Neural progenitor cell (in vitro differentiated cells): ENCODE results near the gene UBR3. TPM values are rescaled to one million over a fixed set of nuclear protein-coding genes. Genes with fewer than 3 reads are reported as not detected.

ENCODE experiments used
- DNase-seq: peaks from one replicate; pipeline ENCODE4 v3.0.0-alpha.2; 2016; ENCODE audit warnings: low spot score
- H2AFZ ChIP-seq: fragments of 200-600 bp; sonication (generic); replicated peaks from 2 replicates; pipeline ENCODE4 v1.6.1; 2016; ENCODE audit warnings: antibody characterized with exemption
- H3F3A ChIP-seq: fragments of 200-600 bp; sonication (generic); 2 replicates; pipeline ENCODE4 v1.6.1; 2016; ENCODE audit warnings: antibody characterized with exemption, low read depth
- H3K27ac ChIP-seq: fragments of 200-600 bp; sonication (generic); 2 replicates; pipeline ENCODE4 v1.5.1; 2016; ENCODE audit warnings: mild to moderate bottlenecking
- H3K27me3 ChIP-seq: fragments of 200-600 bp; sonication (generic); 2 replicates; pipeline ENCODE4 v1.6.1; 2016; ENCODE audit warnings: mild to moderate bottlenecking, moderate library complexity
- H3K36me3 ChIP-seq: fragments of 200-600 bp; sonication (generic); 2 replicates; pipeline ENCODE4 v1.5.1; 2016
- H3K4me1 ChIP-seq: fragments of 200-600 bp; sonication (generic); 2 replicates; pipeline ENCODE4 v1.6.1; 2016; ENCODE audit warnings: mixed run types
- H3K4me2 ChIP-seq: fragments of 200-600 bp; sonication (generic); 2 replicates; pipeline ENCODE4 v1.6.1; 2016
- H3K4me3 ChIP-seq: fragments of 200-600 bp; sonication (generic); 2 replicates; pipeline ENCODE4 v1.5.1; 2016
- H3K79me2 ChIP-seq: fragments of 200-600 bp; sonication (generic); 2 replicates; pipeline ENCODE4 v1.6.1; 2016; ENCODE audit warnings: low read depth
- H3K9ac ChIP-seq: fragments of 200-600 bp; sonication (generic); 2 replicates; pipeline ENCODE4 v1.6.1; 2016
- H3K9me3 ChIP-seq: fragments of 200-600 bp; sonication (generic); 2 replicates; pipeline ENCODE4 v1.5.1; 2016; ENCODE audit warnings: low read depth
- H4K20me1 ChIP-seq: fragments of 200-600 bp; sonication (generic); 2 replicates; pipeline ENCODE4 v1.6.1; 2016; ENCODE audit warnings: low read depth
- H3K27ac Mint-ChIP-seq: 3 replicates; pipeline ENCODE4 v1.8.0; 2021; ENCODE audit warnings: mixed read lengths
- H3K27me3 Mint-ChIP-seq: 2 replicates; pipeline ENCODE4 v1.8.0; 2022; ENCODE audit warnings: low read depth, mild to moderate bottlenecking, inconsistent platforms, moderate library complexity, mixed read lengths; ENCODE audit not compliant: insufficient read depth
- H3K36me3 Mint-ChIP-seq: 3 replicates; pipeline ENCODE4 v1.8.0; 2021; ENCODE audit warnings: mixed read lengths
- H3K4me1 Mint-ChIP-seq: 3 replicates; pipeline ENCODE4 v1.8.0; 2021; ENCODE audit warnings: mixed read lengths
- H3K4me3 Mint-ChIP-seq: 3 replicates; pipeline ENCODE4 v1.8.0; 2021; ENCODE audit warnings: mild to moderate bottlenecking, moderate library complexity, mixed read lengths
- H3K9me3 Mint-ChIP-seq: 3 replicates; pipeline ENCODE4 v1.8.0; 2020; ENCODE audit warnings: mixed read lengths
- EZH2 ChIP-seq: fragments of 200-600 bp; sonication (generic); IDR thresholded peaks from 2 replicates; pipeline ENCODE4 v1.6.1; 2017; ENCODE audit warnings: antibody characterized with exemption, mild to moderate bottlenecking, moderate library complexity
- EZH2phosphoT487 ChIP-seq: fragments of 200-600 bp; sonication (generic); IDR thresholded peaks from 2 replicates; pipeline ENCODE4 v1.6.1; 2017; ENCODE audit warnings: antibody characterized with exemption
- total RNA-seq: library from RNA; depleted of rRNA; stranded (reverse); fragments of >200 nt; gene quantifications from 2 replicates; pipeline ENCODE4 v1.2.3, GENCODE V29; 2015; ENCODE audit warnings: low replicate concordance
- TF ChIP-seq, protein P1 (sequence below): fragments of 200-600 bp; sonication (generic); IDR thresholded peaks from 2 replicates; pipeline ENCODE4 v1.5.1; 2017; ENCODE audit warnings: antibody characterized with exemption, mild to moderate bottlenecking

Gene UBR3
- total RNA-seq, 1 donor from 2014 or later = 31.7 TPM

DNA sequence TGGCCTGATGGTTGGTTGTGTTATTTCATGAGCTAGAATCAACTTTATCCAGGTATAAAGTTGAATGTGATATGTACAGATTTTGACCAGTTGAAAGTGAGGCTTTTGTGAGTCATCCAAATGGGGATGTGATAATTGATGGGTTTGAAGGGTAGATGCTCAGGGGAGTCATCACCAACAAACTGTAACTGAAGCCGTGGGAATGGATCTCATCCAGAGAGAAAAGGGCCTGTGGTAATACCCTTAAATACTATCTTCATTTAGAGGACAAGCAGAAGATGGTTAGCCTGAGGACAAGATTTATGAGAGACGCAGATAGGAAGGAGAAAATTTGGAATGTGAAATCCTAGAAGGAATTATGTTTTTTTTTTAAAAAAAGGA, 260.1 kb downstream of the UBR3 start:
- no peaks in the 10 kb centered on the region for H3K79me2 ChIP-seq
- no peak overlapping the region for H3K27ac ChIP-seq
- H3K9me3 Mint-ChIP-seq = peaks cover 4% of the 10 kb centered on the region
- H3K4me2 ChIP-seq = no peak overlapping the region
- H4K20me1 ChIP-seq = no peaks in the 10 kb centered on the region
- no peaks in the 10 kb centered on the region for H3K36me3 Mint-ChIP-seq
- H3F3A ChIP-seq = no peaks in the 10 kb centered on the region
- no peak for DNase-seq
- no peak overlapping the region for H3K27ac Mint-ChIP-seq
- no peak overlapping the region for H3K4me3 Mint-ChIP-seq
- peaks cover 13% of the 10 kb centered on the region for H3K4me1 ChIP-seq
- H3K27me3 ChIP-seq = no peaks in the 10 kb centered on the region
- TF ChIP-seq EZH2phosphoT487 (no peak), EZH2 (no peak)
- TF ChIP-seq, protein P1, sequence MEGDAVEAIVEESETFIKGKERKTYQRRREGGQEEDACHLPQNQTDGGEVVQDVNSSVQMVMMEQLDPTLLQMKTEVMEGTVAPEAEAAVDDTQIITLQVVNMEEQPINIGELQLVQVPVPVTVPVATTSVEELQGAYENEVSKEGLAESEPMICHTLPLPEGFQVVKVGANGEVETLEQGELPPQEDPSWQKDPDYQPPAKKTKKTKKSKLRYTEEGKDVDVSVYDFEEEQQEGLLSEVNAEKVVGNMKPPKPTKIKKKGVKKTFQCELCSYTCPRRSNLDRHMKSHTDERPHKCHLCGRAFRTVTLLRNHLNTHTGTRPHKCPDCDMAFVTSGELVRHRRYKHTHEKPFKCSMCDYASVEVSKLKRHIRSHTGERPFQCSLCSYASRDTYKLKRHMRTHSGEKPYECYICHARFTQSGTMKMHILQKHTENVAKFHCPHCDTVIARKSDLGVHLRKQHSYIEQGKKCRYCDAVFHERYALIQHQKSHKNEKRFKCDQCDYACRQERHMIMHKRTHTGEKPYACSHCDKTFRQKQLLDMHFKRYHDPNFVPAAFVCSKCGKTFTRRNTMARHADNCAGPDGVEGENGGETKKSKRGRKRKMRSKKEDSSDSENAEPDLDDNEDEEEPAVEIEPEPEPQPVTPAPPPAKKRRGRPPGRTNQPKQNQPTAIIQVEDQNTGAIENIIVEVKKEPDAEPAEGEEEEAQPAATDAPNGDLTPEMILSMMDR = no peak
- no peaks in the 10 kb centered on the region for H3K27me3 Mint-ChIP-seq
- H3K9me3 ChIP-seq = peaks cover 7% of the 10 kb centered on the region
- no peak overlapping the region for H2AFZ ChIP-seq
- H3K4me3 ChIP-seq = no peak overlapping the region
- no peaks in the 10 kb centered on the region for H3K4me1 Mint-ChIP-seq
- H3K36me3 ChIP-seq = no peaks in the 10 kb centered on the region
- H3K9ac ChIP-seq = no peak overlapping the region

DNA sequence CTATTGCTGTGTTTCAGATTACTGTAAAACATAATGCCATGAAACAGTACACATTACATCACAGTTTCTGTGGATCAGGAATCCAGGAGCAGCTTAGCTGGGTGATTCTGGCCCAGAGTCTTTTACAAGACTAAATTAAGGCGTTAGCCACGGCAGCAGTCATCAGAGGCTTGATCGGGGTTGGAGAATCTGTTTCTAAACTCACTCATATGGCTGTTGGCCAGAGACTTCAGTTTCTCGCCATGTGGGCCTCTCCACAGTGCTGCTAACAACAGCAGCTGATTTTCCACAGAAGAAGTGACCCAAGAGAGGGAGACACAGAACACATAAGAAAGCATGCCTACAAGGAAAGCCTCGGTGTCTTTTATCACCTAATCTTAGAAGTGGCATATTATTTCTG, 261.5 kb downstream of the UBR3 start:
- H3K9me3 Mint-ChIP-seq = peaks cover 4% of the 10 kb centered on the region
- Histone ChIP-seq H2AFZ (no peak overlapping the region), H3K4me1 (peaks cover 13% of the 10 kb centered on the region), H3K4me2 (no peak overlapping the region), H4K20me1 (no peaks in the 10 kb centered on the region), H3K27ac (no peak overlapping the region), H3K9ac (no peak overlapping the region), H3K4me3 (no peak overlapping the region), H3K27me3 (no peaks in the 10 kb centered on the region), H3K79me2 (no peaks in the 10 kb centered on the region), H3K36me3 (no peaks in the 10 kb centered on the region), H3F3A (no peaks in the 10 kb centered on the region), H3K9me3 (peaks cover 7% of the 10 kb centered on the region)
- TF ChIP-seq EZH2 = no peak
- TF ChIP-seq EZH2phosphoT487 = no peak
- TF ChIP-seq, protein P1 = no peak
- no peak for DNase-seq
- no peaks in the 10 kb centered on the region for H3K27me3 Mint-ChIP-seq
- H3K4me3 Mint-ChIP-seq = no peak overlapping the region
- no peaks in the 10 kb centered on the region for H3K4me1 Mint-ChIP-seq
- no peak overlapping the region for H3K27ac Mint-ChIP-seq
- no peaks in the 10 kb centered on the region for H3K36me3 Mint-ChIP-seq

DNA sequence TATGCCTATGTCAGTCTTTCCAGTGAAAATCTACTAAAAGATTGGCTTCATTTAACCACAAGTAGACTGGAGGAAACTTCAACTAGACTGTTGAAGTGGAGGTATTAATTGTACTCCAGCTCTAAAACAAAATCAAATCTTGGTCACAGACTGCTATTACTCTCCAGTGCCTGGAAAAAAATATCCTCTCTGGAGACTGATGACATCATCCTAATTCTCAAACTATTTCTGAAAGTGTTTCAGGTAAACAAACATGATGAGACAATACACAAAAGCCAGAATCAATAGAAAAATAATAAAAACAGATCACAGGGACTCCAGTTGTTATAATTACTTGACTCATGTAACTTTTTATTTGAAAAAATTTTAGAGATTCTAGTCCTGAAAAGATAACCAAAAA, 263.0 kb downstream of the UBR3 start:
- Histone ChIP-seq H3K4me2 (no peak overlapping the region), H3K4me1 (peaks cover 11% of the 10 kb centered on the region), H3K79me2 (no peaks in the 10 kb centered on the region), H3K27ac (no peak overlapping the region), H4K20me1 (no peaks in the 10 kb centered on the region), H3K36me3 (no peaks in the 10 kb centered on the region), H3K27me3 (no peaks in the 10 kb centered on the region), H3K9ac (no peak overlapping the region), H3K9me3 (peaks cover 7% of the 10 kb centered on the region), H3K4me3 (no peak overlapping the region), H3F3A (no peaks in the 10 kb centered on the region), H2AFZ (no peak overlapping the region)
- Mint-ChIP-seq H3K4me1 (no peaks in the 10 kb centered on the region), H3K9me3 (peaks cover 4% of the 10 kb centered on the region), H3K27ac (no peak overlapping the region), H3K4me3 (no peak overlapping the region), H3K27me3 (no peaks in the 10 kb centered on the region), H3K36me3 (no peaks in the 10 kb centered on the region)
- no peak for DNase-seq
- TF ChIP-seq, protein P1 = no peak
- TF ChIP-seq EZH2phosphoT487 = no peak
- no peak for TF ChIP-seq EZH2

DNA sequence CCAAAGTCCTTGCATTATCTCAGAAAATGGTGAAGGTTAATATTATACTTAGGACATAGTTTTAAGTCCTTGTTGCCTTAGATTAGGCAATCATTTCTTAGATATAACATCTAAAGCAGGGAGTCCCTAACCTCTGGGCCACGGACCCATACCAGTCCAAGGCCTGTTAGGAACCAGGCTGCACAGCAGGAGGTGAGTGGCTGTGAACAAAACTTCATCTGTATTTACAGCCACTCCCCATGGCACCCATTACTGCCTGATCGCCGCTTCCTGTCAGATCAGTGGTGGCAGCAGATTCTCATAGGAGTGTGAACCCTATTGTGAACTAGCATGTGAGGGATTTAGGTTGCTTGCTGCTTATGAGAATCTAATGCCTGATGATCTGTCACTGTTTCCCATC, 264.2 kb downstream of the UBR3 start:
- H3K9me3 Mint-ChIP-seq = peaks cover 4% of the 10 kb centered on the region
- Histone ChIP-seq H4K20me1 (no peaks in the 10 kb centered on the region), H3F3A (no peaks in the 10 kb centered on the region), H3K4me2 (no peak overlapping the region), H3K27ac (no peak overlapping the region), H3K4me3 (no peak overlapping the region), H3K27me3 (no peaks in the 10 kb centered on the region), H3K4me1 (no peaks in the 10 kb centered on the region), H3K9ac (no peak overlapping the region), H3K79me2 (no peaks in the 10 kb centered on the region), H3K36me3 (no peaks in the 10 kb centered on the region), H3K9me3 (peaks cover 7% of the 10 kb centered on the region), H2AFZ (no peak overlapping the region)
- no peak for DNase-seq
- no peaks in the 10 kb centered on the region for H3K36me3 Mint-ChIP-seq
- no peak overlapping the region for H3K27ac Mint-ChIP-seq
- H3K27me3 Mint-ChIP-seq = no peaks in the 10 kb centered on the region
- TF ChIP-seq, protein P1 = no peak
- TF ChIP-seq EZH2 (no peak), EZH2phosphoT487 (no peak)
- no peak overlapping the region for H3K4me3 Mint-ChIP-seq
- H3K4me1 Mint-ChIP-seq = no peaks in the 10 kb centered on the region
